Chondrocyte (in vitro differentiated cells): ENCODE data around the gene CMC1. TPM values are rescaled to one million over a fixed set of nuclear protein-coding genes. Genes with fewer than 3 reads are reported as not detected.
A peak's percentile ranks its signal among the peaks of the same experiment; 100 is the strongest.

ENCODE experiments used
- DNase-seq: peaks from one replicate; pipeline ENCODE4 v3.0.0; 2021; ENCODE audit warnings: mixed read lengths, low spot score
- H3K27ac Mint-ChIP-seq: one replicate; pipeline ENCODE4 v1.8.0; 2021; ENCODE audit warnings: mild to moderate bottlenecking, moderate library complexity, mixed read lengths; ENCODE audit not compliant: unreplicated experiment
- H3K27me3 Mint-ChIP-seq: 2 replicates; pipeline ENCODE4 v1.8.0; 2021; ENCODE audit warnings: low read depth, mixed read lengths
- H3K36me3 Mint-ChIP-seq: 2 replicates; pipeline ENCODE4 v1.8.0; 2021; ENCODE audit warnings: low read depth, mixed read lengths
- H3K4me1 Mint-ChIP-seq: 2 replicates; pipeline ENCODE4 v1.8.0; 2021; ENCODE audit warnings: low read depth, mild to moderate bottlenecking, mixed read lengths
- H3K4me3 Mint-ChIP-seq: one replicate; pipeline ENCODE4 v1.8.0; 2021; ENCODE audit warnings: mild to moderate bottlenecking, moderate library complexity, mixed read lengths; ENCODE audit not compliant: unreplicated experiment
- H3K9me3 Mint-ChIP-seq: 2 replicates; pipeline ENCODE4 v1.8.0; 2021; ENCODE audit warnings: low read depth, mixed read lengths
- CTCF ChIP-seq: fragments of 200-600 bp; sonication (generic); IDR thresholded peaks from 2 replicates; pipeline ENCODE4 v1.5.0; 2021; ENCODE audit warnings: antibody characterized with exemption, mild to moderate bottlenecking, moderate library complexity
- total RNA-seq: library from RNA; stranded (reverse); gene quantifications from 3 replicates; pipeline ENCODE4 v1.2.1, GENCODE V29; 2021

CMC1 gene
- total RNA-seq, 1 donor from 2014 or later = 9.4 TPM

DNA sequence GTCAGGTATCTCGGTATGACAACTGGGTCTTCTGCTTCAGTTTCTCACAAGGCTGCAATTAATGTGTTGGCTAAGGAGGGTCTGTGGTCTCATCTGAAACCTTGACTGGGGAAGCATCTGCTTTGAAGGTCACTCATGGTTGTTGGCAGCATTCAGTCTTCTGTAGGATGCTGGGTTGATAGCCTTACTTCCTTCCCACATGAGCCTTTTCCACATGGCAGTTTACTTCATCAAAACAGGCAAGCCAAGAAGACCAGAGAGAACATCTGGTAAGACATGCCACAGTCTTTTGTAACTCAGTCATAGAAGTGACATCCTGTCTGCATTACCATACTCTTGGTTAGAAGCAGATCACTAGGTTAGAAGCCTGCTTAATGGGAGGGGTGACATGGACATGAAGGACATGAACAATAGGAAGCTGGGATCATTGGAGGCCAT lies 49.5 kb downstream of the CMC1 start:
- Mint-ChIP-seq H3K36me3 (peaks cover 3% of the 10 kb centered on the region), H3K4me1 (peaks cover under 1% of the 10 kb centered on the region), H3K4me3 (no peak overlapping the region), H3K9me3 (no peaks in the 10 kb centered on the region), H3K27ac (no peak overlapping the region), H3K27me3 (no peaks in the 10 kb centered on the region)
- no peak for DNase-seq
- TF ChIP-seq CTCF = no peak

- Mint-ChIP-seq H3K4me1 (peaks cover 3% of the 10 kb centered on the region), H3K36me3 (peaks cover 3% of the 10 kb centered on the region), H3K27ac (no peak overlapping the region), H3K4me3 (no peak overlapping the region), H3K9me3 (no peaks in the 10 kb centered on the region), H3K27me3 (no peaks in the 10 kb centered on the region)
- TF ChIP-seq CTCF = no peak
- DNase-seq = no peak
These were observed 50.2 kb downstream of the CMC1 start for GRCh38 chr3:28291577-28291976.

- DNase-seq = no peak
- no peak overlapping the region for H3K27ac Mint-ChIP-seq
- peaks cover 3% of the 10 kb centered on the region for H3K36me3 Mint-ChIP-seq
- H3K9me3 Mint-ChIP-seq = no peaks in the 10 kb centered on the region
- no peak for TF ChIP-seq CTCF
- no peaks in the 10 kb centered on the region for H3K27me3 Mint-ChIP-seq
- peaks cover 7% of the 10 kb centered on the region for H3K4me1 Mint-ChIP-seq
- H3K4me3 Mint-ChIP-seq = no peak overlapping the region
These were observed 51.2 kb downstream of the CMC1 start for GRCh38 chr3:28292622-28293021.

- Mint-ChIP-seq H3K4me3 (no peak overlapping the region), H3K4me1 (peaks cover 15% of the 10 kb centered on the region), H3K36me3 (peaks cover 3% of the 10 kb centered on the region), H3K9me3 (no peaks in the 10 kb centered on the region), H3K27ac (no peak overlapping the region), H3K27me3 (no peaks in the 10 kb centered on the region)
- no peak for TF ChIP-seq CTCF
- no peak for DNase-seq
These were observed 53.4 kb downstream of the CMC1 start for GRCh38 chr3:28294667-28295413.

GRCh38 chr3:28295898-28296490 lies 54.6 kb downstream of the CMC1 start:
- Mint-ChIP-seq H3K36me3 (no peaks in the 10 kb centered on the region), H3K9me3 (no peaks in the 10 kb centered on the region), H3K4me1 (peaks cover 22% of the 10 kb centered on the region), H3K27me3 (no peaks in the 10 kb centered on the region), H3K27ac (peak overlapping the region; percentile 17), H3K4me3 (no peak overlapping the region)
- TF ChIP-seq CTCF = no peak
- no peak for DNase-seq
